Fibroblast of lung (primary cell): ENCODE data around the gene ERGIC1.

Experiments used
- EZH2 ChIP-seq: IDR thresholded peaks from 2 replicates; pipeline ENCODE4 v1.5.1; 2012; ENCODE audit warnings: low read length, control low read depth, mild to moderate bottlenecking; ENCODE audit errors: missing control alignments
- TF ChIP-seq, protein P1 (sequence below), 2 donors: IDR thresholded peaks in 1 of 2; conservative IDR thresholded peaks in 1 of 2; 1 replicate in 1 of 2; 2 replicates in 1 of 2; pipeline ENCODE4 v1.5.1; 2011 to 2012; ENCODE audit warnings: low read length in 2 of 2, control low read depth in 1 of 2, inconsistent platforms in 1 of 2, low read depth in 1 of 2, mild to moderate bottlenecking in 1 of 2

DNA sequence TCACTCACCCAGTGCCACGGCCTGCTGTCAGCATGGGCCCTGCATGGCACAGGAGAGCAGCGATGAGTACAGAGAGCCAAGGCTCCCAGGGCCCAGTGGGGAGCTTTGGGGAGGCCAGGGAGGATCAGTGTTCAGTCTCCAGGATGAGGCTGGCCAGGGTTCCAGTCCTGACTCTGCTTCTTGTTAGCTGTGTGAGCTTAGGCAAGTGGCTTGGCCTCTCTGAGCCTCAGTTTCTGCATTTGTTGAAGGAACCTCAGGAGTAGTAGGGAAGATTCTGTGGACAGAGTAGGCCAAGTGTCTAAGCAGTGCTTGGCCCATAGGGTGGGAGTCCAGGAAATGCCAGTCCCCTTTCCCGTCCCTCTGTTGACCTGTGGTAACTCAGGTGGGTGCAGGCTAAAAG is 39.5 kb downstream of the ERGIC1 start:
- TF ChIP-seq, protein P1, sequence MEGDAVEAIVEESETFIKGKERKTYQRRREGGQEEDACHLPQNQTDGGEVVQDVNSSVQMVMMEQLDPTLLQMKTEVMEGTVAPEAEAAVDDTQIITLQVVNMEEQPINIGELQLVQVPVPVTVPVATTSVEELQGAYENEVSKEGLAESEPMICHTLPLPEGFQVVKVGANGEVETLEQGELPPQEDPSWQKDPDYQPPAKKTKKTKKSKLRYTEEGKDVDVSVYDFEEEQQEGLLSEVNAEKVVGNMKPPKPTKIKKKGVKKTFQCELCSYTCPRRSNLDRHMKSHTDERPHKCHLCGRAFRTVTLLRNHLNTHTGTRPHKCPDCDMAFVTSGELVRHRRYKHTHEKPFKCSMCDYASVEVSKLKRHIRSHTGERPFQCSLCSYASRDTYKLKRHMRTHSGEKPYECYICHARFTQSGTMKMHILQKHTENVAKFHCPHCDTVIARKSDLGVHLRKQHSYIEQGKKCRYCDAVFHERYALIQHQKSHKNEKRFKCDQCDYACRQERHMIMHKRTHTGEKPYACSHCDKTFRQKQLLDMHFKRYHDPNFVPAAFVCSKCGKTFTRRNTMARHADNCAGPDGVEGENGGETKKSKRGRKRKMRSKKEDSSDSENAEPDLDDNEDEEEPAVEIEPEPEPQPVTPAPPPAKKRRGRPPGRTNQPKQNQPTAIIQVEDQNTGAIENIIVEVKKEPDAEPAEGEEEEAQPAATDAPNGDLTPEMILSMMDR (conservative IDR thresholded peaks at IDR 0.05 in 1 of 2, IDR thresholded peaks at IDR 0.05 in 1 of 2; ENCODE audit: low read depth in 1 of 2, low read length in 2 of 2), result no peak
- no peak for TF ChIP-seq EZH2
